Measurements from ENCODE around the gene SMIM10.

DNA sequence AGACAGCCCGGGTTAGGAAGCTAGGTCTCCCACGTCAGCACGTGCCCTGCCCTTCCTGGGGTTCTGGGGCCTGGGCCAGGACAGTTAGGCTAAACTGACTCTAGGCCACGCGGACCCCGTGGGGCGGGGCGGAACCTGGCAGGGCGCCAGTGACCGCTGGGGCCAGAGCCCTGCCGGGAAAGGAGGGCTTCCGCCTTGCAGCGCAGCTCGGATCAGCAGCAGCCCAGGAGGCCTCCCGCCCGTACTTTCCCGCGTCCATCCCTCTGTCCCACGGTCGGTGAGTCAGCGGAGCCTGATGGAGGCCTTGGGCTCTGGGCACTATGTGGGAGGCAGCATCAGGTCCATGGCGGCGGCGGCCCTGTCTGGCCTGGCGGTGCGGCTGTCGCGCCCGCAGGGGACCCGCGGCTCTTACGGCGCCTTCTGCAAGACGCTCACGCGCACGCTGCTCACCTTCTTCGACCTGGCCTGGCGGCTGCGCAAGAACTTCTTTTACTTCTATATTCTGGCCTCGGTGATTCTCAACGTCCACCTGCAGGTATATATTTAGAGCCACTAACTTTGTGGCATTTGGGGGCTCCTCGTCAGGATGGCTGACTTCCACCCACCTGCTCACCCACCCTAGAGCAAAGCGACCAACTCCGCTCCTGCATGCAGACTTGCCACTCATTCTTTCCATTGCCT lies at the start of gene SMIM10:
- TF ChIP-seq FOXM1 (IDR thresholded peaks at IDR 0.05; ENCODE audit: borderline replicate concordance, low read depth), result no peak
- no peak for TF ChIP-seq CREB1 (IDR thresholded peaks at IDR 0.05; ENCODE audit: low read depth)
- no peak; the same call in 1 of the 2 replicates for TF ChIP-seq TCF12 (IDR thresholded peaks at IDR 0.05; ENCODE audit: low read depth)
